Mucosa of descending colon (tissue), 3 donors: ENCODE data around the gene METTL17. TPM values are rescaled to one million over a fixed set of nuclear protein-coding genes. Genes with fewer than 3 reads are reported as not detected.

Experiments used
- ATAC-seq: fragments of 200-7000 bp; cut with Tn5 transposase; one replicate; pipeline ENCODE4 v1.9.1; 2020; ENCODE audit warnings: mild to moderate bottlenecking, moderate library complexity
- DNase-seq, 3 donors: peaks; one replicate each; pipeline ENCODE4 v3.0.0-alpha.2; 2020
- H3K36me3 ChIP-seq: fragments of 200-600 bp; one replicate; pipeline ENCODE4 v1.8.0; 2021; ENCODE audit warnings: low read depth, mild to moderate bottlenecking
- H3K4me1 ChIP-seq: fragments of 200-600 bp; one replicate; pipeline ENCODE4 v1.8.0; 2021; ENCODE audit warnings: low read depth, mild to moderate bottlenecking
- H3K4me3 ChIP-seq: fragments of 200-600 bp; one replicate; pipeline ENCODE4 v1.8.0; 2021; ENCODE audit warnings: mild to moderate bottlenecking
- H3K9me3 ChIP-seq: fragments of 200-600 bp; one replicate; pipeline ENCODE4 v1.8.0; 2021; ENCODE audit warnings: mild to moderate bottlenecking
- intact Hi-C, 2 donors: fragments of 100-400 bp; cut with DNase I in 1 of 2; cut with micrococcal nuclease in 1 of 2; formaldehyde crosslinking; loops; one replicate each; pipeline versions ENCODE4 v1.11.0 to v1.11.1; 2022; cut with DNase I, micrococcal nuclease
- total RNA-seq, 3 donors: library from RNA; stranded (reverse); fragmentation: NEBNext Ultra II Directional in 2 of 3; extraction: Animal tissue kit (Norgen Biotek cat#: 25700) in 2 of 3; gene quantifications; one replicate each; pipeline versions ENCODE4 v1.2.1 to v1.2.4, GENCODE V29; 2021 to 2023
- TF ChIP-seq, protein P1 (sequence below): fragments of 200-600 bp; IDR thresholded peaks from one replicate; pipeline ENCODE4 v1.8.0; 2022; ENCODE audit warnings: antibody characterized with exemption, mild to moderate bottlenecking
- donor health status: DM: no; HTN: no; CAD: no; lungs with moderate emphysema.
- donor health status: DM: no; HTN: no; CAD: no.
- donor health status: DM: no; HTN: yes; CAD: no.

METTL17 gene
- total RNA-seq, 3 donors from 2014 or later: 61.1 to 87.3 (median 73.1) TPM

DNA sequence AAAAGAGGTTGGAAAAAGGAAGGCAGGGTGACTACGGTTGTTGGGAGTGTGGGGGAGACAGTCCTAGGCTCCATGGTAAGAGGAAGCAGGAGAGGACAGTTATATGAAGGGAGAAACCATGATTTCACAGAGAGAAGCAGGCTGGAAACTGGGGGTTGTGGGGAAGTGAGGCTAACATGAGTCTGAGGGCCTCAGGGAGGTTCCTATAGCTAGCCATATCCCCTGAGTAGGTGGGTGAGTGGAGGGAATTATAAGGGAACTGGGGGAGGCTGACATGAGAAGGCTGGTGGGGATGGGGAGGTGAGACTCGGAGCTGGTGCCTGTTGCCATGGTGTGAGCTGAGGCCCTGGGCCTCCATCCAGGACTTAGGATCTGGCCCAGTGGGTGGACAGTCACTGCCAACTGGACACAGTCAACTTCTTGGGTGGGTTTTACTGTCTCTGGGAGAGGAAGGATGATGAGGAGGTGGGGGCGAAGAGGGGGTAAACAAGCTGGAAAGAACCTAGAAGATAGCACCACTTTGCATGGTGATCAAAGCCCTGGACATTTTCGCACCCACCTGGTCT is 43.4 kb downstream of the METTL17 start:
- Histone ChIP-seq H3K4me3 (no peak overlapping the region), H3K9me3 (no peaks in the 10 kb centered on the region), H3K36me3 (no peaks in the 10 kb centered on the region), H3K4me1 (peaks cover 3% of the 10 kb centered on the region)
- intact Hi-C loops: no loop called here
- TF ChIP-seq, protein P1, sequence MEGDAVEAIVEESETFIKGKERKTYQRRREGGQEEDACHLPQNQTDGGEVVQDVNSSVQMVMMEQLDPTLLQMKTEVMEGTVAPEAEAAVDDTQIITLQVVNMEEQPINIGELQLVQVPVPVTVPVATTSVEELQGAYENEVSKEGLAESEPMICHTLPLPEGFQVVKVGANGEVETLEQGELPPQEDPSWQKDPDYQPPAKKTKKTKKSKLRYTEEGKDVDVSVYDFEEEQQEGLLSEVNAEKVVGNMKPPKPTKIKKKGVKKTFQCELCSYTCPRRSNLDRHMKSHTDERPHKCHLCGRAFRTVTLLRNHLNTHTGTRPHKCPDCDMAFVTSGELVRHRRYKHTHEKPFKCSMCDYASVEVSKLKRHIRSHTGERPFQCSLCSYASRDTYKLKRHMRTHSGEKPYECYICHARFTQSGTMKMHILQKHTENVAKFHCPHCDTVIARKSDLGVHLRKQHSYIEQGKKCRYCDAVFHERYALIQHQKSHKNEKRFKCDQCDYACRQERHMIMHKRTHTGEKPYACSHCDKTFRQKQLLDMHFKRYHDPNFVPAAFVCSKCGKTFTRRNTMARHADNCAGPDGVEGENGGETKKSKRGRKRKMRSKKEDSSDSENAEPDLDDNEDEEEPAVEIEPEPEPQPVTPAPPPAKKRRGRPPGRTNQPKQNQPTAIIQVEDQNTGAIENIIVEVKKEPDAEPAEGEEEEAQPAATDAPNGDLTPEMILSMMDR: no peak
- ATAC-seq: no peak
- no peak for DNase-seq

DNA sequence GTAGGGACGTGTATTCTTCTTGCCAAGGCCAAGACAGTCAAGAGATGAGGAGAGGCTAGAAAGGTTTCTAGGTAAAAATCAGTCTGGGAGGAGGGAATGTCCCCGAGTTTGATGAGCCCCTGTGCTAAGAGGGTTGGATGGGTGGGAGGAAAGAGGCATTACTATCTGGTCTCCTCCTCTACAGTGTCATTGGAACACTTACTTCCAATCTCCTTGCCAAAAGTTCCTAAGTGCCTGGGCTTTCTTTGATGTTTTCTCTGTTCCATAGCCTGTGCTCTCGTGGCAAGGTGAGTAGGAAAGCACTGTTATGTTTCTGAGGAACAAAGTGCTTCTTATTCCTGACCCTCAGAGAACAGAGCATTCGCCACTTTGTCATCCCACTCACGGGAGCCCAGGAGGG is 44.9 kb downstream of the METTL17 start, which contains the start of gene RNASE13:
Gene RNASE13, minus strand, starts transcription at position 101 of the 400 bp plus-strand sequence. CDS start 519 bp downstream, outside the sequence.
- intact Hi-C loops: no loop called here
- DNase-seq (no peak), ATAC-seq (no peak)
- Histone ChIP-seq H3K4me3 (no peak within 1 kb of the TSS), H3K4me1 (peaks cover 17% of the 10 kb centered on the region), H3K9me3 (no peaks in the 10 kb centered on the region), H3K36me3 (no peaks in the 10 kb centered on the region)
- TF ChIP-seq, protein P1: no peak

DNA sequence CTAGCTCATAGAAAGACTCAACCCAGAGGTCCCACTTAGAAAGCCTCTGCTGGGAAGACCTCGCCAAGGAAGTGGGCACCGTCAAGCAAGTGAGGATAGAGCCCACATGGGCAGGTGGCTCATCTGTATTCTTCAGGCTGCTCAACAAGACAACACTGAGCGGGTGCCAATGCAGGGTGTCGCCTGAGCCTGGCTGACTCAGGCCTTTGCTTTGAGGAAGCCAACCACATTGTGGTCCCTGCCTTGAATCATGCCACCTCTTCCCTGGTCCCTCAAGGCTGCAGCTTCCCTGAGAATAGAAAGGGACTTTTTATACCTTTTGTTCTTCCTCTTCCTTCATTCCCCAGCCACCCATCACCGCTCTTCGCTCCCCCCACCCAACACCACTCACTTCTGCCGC is 47.0 kb downstream of the METTL17 start:
- ATAC-seq (no peak), DNase-seq (no peak)
- TF ChIP-seq, protein P1: no peak
- no peak overlapping the region for H3K4me3 ChIP-seq
- H3K4me1 ChIP-seq: peaks cover 20% of the 10 kb centered on the region
- H3K9me3 ChIP-seq: no peaks in the 10 kb centered on the region
- H3K36me3 ChIP-seq: no peaks in the 10 kb centered on the region
- intact Hi-C loops: no loop called here

DNA sequence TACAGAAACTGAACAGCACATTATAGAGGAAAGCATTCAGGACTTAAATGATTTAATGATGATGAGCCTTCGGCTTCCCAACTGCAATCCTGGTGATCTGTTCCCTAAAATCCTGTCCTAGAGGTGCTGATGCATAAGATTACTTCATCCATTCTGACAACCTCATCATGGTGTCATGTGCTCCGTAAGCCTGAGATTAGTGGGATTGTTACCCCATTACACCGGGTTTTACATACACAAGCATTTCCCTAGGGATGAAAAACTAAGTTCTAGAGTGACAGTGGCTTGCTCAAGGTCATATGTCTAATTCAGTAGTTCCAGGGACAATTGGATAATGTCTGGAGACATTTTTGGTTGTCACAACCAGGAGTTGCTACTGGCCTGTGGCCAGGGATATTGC is 47.4 kb downstream of the METTL17 start:
- Histone ChIP-seq H3K36me3 (no peaks in the 10 kb centered on the region), H3K4me1 (peaks cover 20% of the 10 kb centered on the region), H3K4me3 (no peak overlapping the region), H3K9me3 (no peaks in the 10 kb centered on the region)
- intact Hi-C loops: no loop called here
- no peak for DNase-seq
- TF ChIP-seq, protein P1: no peak
- no peak for ATAC-seq

DNA sequence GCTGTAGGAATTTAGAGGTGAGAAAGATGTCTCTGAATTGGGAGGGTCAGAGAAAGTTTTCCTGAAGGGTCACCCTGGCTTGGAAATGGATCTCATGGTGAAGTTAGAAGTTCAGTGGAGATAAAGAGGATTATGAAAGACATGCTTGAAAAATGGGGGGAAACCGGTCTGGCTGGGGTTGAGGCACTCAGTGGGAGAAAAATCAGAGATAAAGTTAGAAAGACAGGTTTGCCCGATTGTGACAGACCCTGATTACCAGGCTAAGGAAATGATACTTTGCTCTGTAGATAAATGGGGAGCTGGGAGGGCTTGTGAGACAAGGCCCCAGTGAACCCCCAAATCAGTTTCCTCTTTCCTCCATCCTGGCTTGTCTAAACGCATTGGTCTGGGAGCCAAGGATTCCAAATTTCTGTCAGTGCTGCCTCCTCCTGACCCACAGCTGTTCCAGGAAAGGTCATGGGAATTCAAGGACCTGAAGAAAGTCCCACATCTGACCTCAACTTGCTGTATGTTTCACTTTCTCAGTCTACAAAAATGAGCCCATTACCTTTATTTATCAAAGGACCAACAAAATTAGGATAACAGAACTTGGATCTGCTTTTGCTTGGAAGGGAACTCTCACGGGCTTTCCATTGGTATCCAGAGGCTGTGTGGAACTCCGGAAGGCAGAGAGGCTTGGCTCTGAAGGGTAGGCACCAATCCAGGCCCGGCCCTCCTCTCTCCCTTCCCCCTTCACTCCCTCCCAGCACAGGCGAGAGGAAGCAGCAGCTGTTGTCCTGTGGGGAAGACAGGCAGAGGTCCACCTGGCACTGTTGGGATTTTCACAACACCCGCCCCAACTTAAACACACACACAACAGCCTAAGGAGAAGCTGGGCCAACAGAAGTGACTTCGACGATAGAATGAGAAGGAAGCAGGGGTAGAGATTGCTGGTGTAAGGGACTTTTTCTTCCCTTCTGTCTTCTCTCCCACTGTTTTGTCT is 49.0 kb downstream of the METTL17 start:
- intact Hi-C loops: no loop called here
- peak; percentile 93 for ATAC-seq

More for the DNA sequence above, 49.0 kb downstream of the METTL17 start:
- Histone ChIP-seq H3K36me3 (no peaks in the 10 kb centered on the region), H3K4me3 (no peak overlapping the region), H3K4me1 (peaks cover 29% of the 10 kb centered on the region), H3K9me3 (no peaks in the 10 kb centered on the region)
- peak; percentile 83 to 86 (median 85) for DNase-seq
- TF ChIP-seq, protein P1: no peak
